A673 (cell line): Measurements from ENCODE around the gene PLD4. TPM values are rescaled to one million over a fixed set of nuclear protein-coding genes. Genes with fewer than 3 reads are reported as not detected.

Experiments used
- Bru-seq: library from RNA; stranded (reverse); fragments of 400-500 nt; gene quantifications from one replicate; lab custom pipeline; 2021; lab: Mats Ljungman, UMichigan
- BruChase-seq, 2 experiments: library from RNA; stranded (reverse); fragments of 400-500 nt; gene quantifications; one replicate each; lab custom pipeline; 2021; lab: Mats Ljungman, UMichigan
- BruUV-seq: library from RNA; stranded (reverse); fragments of 400-500 nt; replicated peaks from 2 replicates; lab custom pipeline; 2021; lab: Mats Ljungman, UMichigan
- CTCF ChIA-PET: fragments of 300-600 bp; sonication (Branson Sonifier 250); formaldehyde crosslinking; loops from one replicate; lab custom pipeline; 2022; ENCODE audit warnings: antibody characterized with exemption; lab: Charles Lee
- POLR2A ChIA-PET: fragments of 300-600 bp; sonication (Branson Sonifier 250); formaldehyde crosslinking; loops from one replicate; lab custom pipeline; 2022; ENCODE audit warnings: antibody characterized with exemption; ENCODE audit not compliant: low non-redundant PET; lab: Charles Lee
- DNase-seq: peaks from one replicate; pipeline ENCODE4 v3.0.0-alpha.2; 2015; ENCODE audit warnings: low spot score
- H3K27ac ChIP-seq: fragments of 200-600 bp; sonication (generic); 2 replicates; pipeline ENCODE4 v1.5.1; 2016; ENCODE audit warnings: mixed run types, low read depth, mild to moderate bottlenecking, mixed read lengths, antibody characterized with exemption, low read length; ENCODE audit not compliant: poor library complexity, severe bottlenecking
- H3K27me3 ChIP-seq: fragments of 200-600 bp; sonication (generic); replicated peaks from 2 replicates; pipeline ENCODE4 v1.6.1; 2017; ENCODE audit warnings: mixed run types, low read depth, mild to moderate bottlenecking, mixed read lengths, antibody characterized with exemption, low read length; ENCODE audit not compliant: insufficient read depth, poor library complexity
- H3K36me3 ChIP-seq: fragments of 200-600 bp; sonication (generic); 2 replicates; pipeline ENCODE4 v1.6.1; 2016; ENCODE audit warnings: mixed run types, mild to moderate bottlenecking, mixed read lengths, antibody characterized with exemption, low read length; ENCODE audit not compliant: insufficient read depth, poor library complexity, severe bottlenecking
- H3K4me1 ChIP-seq: fragments of 200-600 bp; sonication (generic); 2 replicates; pipeline ENCODE4 v1.6.1; 2017; ENCODE audit warnings: mixed run types, mild to moderate bottlenecking, mixed read lengths, antibody characterized with exemption, low read length; ENCODE audit not compliant: insufficient read depth, poor library complexity, severe bottlenecking
- H3K4me3 ChIP-seq: fragments of 200-600 bp; sonication (generic); 2 replicates; pipeline ENCODE4 v1.5.1; 2016; ENCODE audit warnings: low read depth, mixed run types, mild to moderate bottlenecking, mixed read lengths, low read length; ENCODE audit not compliant: poor library complexity, severe bottlenecking
- H3K9me3 ChIP-seq: fragments of 200-600 bp; sonication (generic); 2 replicates; pipeline ENCODE4 v1.6.1; 2016; ENCODE audit warnings: mixed run types, low read depth, mild to moderate bottlenecking, mixed read lengths, antibody characterized with exemption, low read length; ENCODE audit not compliant: poor library complexity, severe bottlenecking
- CTCF ChIP-seq: fragments of 300-800, 200-600 bp; sonication (generic); conservative IDR thresholded peaks from 2 replicates; pipeline ENCODE4 v1.5.1; 2017; ENCODE audit warnings: low read depth, mild to moderate bottlenecking, antibody characterized with exemption, low read length, moderate library complexity, mixed read lengths
- EZH2 ChIP-seq: fragments of 200-600 bp; sonication (generic); IDR thresholded peaks from 2 replicates; pipeline ENCODE4 v1.6.1; 2017; ENCODE audit warnings: borderline replicate concordance, low read depth, mild to moderate bottlenecking, mixed read lengths, antibody characterized with exemption, low read length; ENCODE audit not compliant: poor library complexity, severe bottlenecking
- intact Hi-C: fragments of 100-400 bp; cut with micrococcal nuclease; formaldehyde crosslinking; loops from one replicate; pipeline ENCODE4 v1.10.0; 2022; ENCODE audit not compliant: unreplicated experiment
- long read RNA-seq: library from polyadenylated mRNA; stranded (forward); transcript quantifications from one replicate; pipeline ENCODE4 v2.0.0, GENCODE V29; 2022
- total RNA-seq: library from RNA; stranded (reverse); gene quantifications from 2 replicates; pipeline ENCODE4 v1.2.3, GENCODE V29; 2021

Gene PLD4
- total RNA-seq (not detected in 2 replicates), Bru-seq, nascent RNA (not detected), BruChase-seq, experiment 1, labeled RNA remaining after a 2-hour chase (not detected), BruChase-seq, experiment 2, labeled RNA remaining after a 6-hour chase (not detected)
- long read RNA-seq = 0 reads

GRCh38 chr14:104924421-104925213 lies at the start of gene PLD4:
PLD4 (plus strand) TSS chr14:104924879; CDS start chr14:104927141, 2,262 bp downstream.
- Histone ChIP-seq H3K27me3 (no peaks in the 10 kb centered on the region), H3K9me3 (no peaks in the 10 kb centered on the region), H3K4me1 (no peaks in the 10 kb centered on the region), H3K27ac (no peak within 1 kb of the TSS), H3K36me3 (no peaks in the 10 kb centered on the region), H3K4me3 (no peak within 1 kb of the TSS)
- no TSS peak for BruUV-seq
- ChIA-PET POLR2A (no interaction called here), CTCF (no interaction called here)
- DNase-seq = no peak
- intact Hi-C loops = no loop called here
- TF ChIP-seq EZH2 = no peak
- TF ChIP-seq CTCF = no peak

- ChIA-PET CTCF (no interaction called here), POLR2A (interaction anchor here (0.6 kb wide), 1 partner anchor 241 kb away, joined by 8 read pairs; no protein-coding TSS in a partner anchor)
- no peak for DNase-seq
- no peaks in the 10 kb centered on the region for H3K27me3 ChIP-seq
- intact Hi-C loops = no loop called here
- H3K4me3 ChIP-seq = no peak overlapping the region
- no TSS peak for BruUV-seq
- no peaks in the 10 kb centered on the region for H3K9me3 ChIP-seq
- H3K36me3 ChIP-seq = no peaks in the 10 kb centered on the region
- TF ChIP-seq CTCF (no peak), EZH2 (no peak)
- H3K27ac ChIP-seq = no peak overlapping the region
- H3K4me1 ChIP-seq = no peaks in the 10 kb centered on the region
Measured at GRCh38 chr14:104875412-104875751, 49.3 kb upstream of the PLD4 start.

GRCh38 chr14:104875811-104876210 lies 48.9 kb upstream of the PLD4 start:
- ChIA-PET POLR2A (no interaction called here), CTCF (no interaction called here)
- DNase-seq = no peak
- Histone ChIP-seq H3K4me1 (no peaks in the 10 kb centered on the region), H3K36me3 (no peaks in the 10 kb centered on the region), H3K27ac (no peak overlapping the region), H3K4me3 (no peak overlapping the region), H3K9me3 (no peaks in the 10 kb centered on the region), H3K27me3 (no peaks in the 10 kb centered on the region)
- no TSS peak for BruUV-seq
- intact Hi-C loops = no loop called here
- TF ChIP-seq EZH2 (no peak), CTCF (no peak)
